ENCODE results near the gene KLK5.

Gene KLK5

GRCh38 chr19:50952910-50953309, at the start of gene KLK5:
TSS of gene KLK5 (minus strand) at chr19:50953038. CDS start at chr19:50952657, 381 bp downstream.
- no peaks in the 10 kb centered on the region for H3K4me1 ChIP-seq
- H3K36me3 ChIP-seq (ENCODE audit: control insufficient read depth, insufficient read depth, low read length) = no peaks in the 10 kb centered on the region
- H3K9me3 ChIP-seq (ENCODE audit: control insufficient read depth, low read length) = no peaks in the 10 kb centered on the region
- H3K79me2 ChIP-seq = no peaks in the 10 kb centered on the region
- H3K27ac ChIP-seq = no peak within 1 kb of the TSS
- no peak within 1 kb of the TSS for H3K9ac ChIP-seq
- no peaks in the 10 kb centered on the region for H3K27me3 ChIP-seq (ENCODE audit: control insufficient read depth, insufficient read depth, low read length)
- no peak within 1 kb of the TSS for H2AFZ ChIP-seq
- H3K4me2 ChIP-seq (ENCODE audit: low read length) = no peak within 1 kb of the TSS
- TF ChIP-seq CTCF (IDR thresholded peaks at IDR 0.05) = no peak
- no peak within 1 kb of the TSS for H3K4me3 ChIP-seq (ENCODE audit: low read depth, low read length)

GRCh38 chr19:51002089-51002532, 49.3 kb upstream of the KLK5 start:
- no peaks in the 10 kb centered on the region for H3K79me2 ChIP-seq
- no peaks in the 10 kb centered on the region for H3K9me3 ChIP-seq (ENCODE audit: control insufficient read depth, low read length)
- H3K27me3 ChIP-seq (ENCODE audit: control insufficient read depth, insufficient read depth, low read length) = no peaks in the 10 kb centered on the region
- H3K9ac ChIP-seq = no peak overlapping the region
- H3K27ac ChIP-seq = no peak overlapping the region
- H3K36me3 ChIP-seq (ENCODE audit: control insufficient read depth, insufficient read depth, low read length) = no peaks in the 10 kb centered on the region
- H3K4me1 ChIP-seq = no peaks in the 10 kb centered on the region
- TF ChIP-seq CTCF (IDR thresholded peaks at IDR 0.05) = no peak
- H2AFZ ChIP-seq = no peak overlapping the region
- H3K4me2 ChIP-seq (ENCODE audit: low read length) = no peak overlapping the region
- no peak overlapping the region for H3K4me3 ChIP-seq (ENCODE audit: low read depth, low read length)

GRCh38 chr19:51001515-51001914, 48.7 kb upstream of the KLK5 start, which contains the start of gene KLK8:
TSS of gene KLK8 (minus strand) at chr19:51001604. CDS start at chr19:51001167, 437 bp downstream.
- Histone ChIP-seq H3K4me3 (ENCODE audit: low read depth, low read length) (no peak within 1 kb of the TSS), H3K4me2 (ENCODE audit: low read length) (no peak within 1 kb of the TSS), H3K9ac (no peak within 1 kb of the TSS), H3K27ac (no peak within 1 kb of the TSS), H3K9me3 (ENCODE audit: control insufficient read depth, low read length) (no peaks in the 10 kb centered on the region), H2AFZ (peak within 1 kb of the TSS; percentile 22), H3K79me2 (no peaks in the 10 kb centered on the region), H3K36me3 (ENCODE audit: control insufficient read depth, insufficient read depth, low read length) (no peaks in the 10 kb centered on the region), H3K4me1 (no peaks in the 10 kb centered on the region), H3K27me3 (ENCODE audit: control insufficient read depth, insufficient read depth, low read length) (no peaks in the 10 kb centered on the region)
- no peak for TF ChIP-seq CTCF (IDR thresholded peaks at IDR 0.05)

- no peaks in the 10 kb centered on the region for H3K79me2 ChIP-seq
- peak overlapping the region; percentile 22 for H2AFZ ChIP-seq
- no peak for TF ChIP-seq CTCF (IDR thresholded peaks at IDR 0.05)
- no peaks in the 10 kb centered on the region for H3K4me1 ChIP-seq
- H3K9ac ChIP-seq = no peak overlapping the region
- no peaks in the 10 kb centered on the region for H3K27me3 ChIP-seq (ENCODE audit: control insufficient read depth, insufficient read depth, low read length)
- H3K36me3 ChIP-seq (ENCODE audit: control insufficient read depth, insufficient read depth, low read length) = no peaks in the 10 kb centered on the region
- no peaks in the 10 kb centered on the region for H3K9me3 ChIP-seq (ENCODE audit: control insufficient read depth, low read length)
- H3K27ac ChIP-seq = no peak overlapping the region
- no peak overlapping the region for H3K4me2 ChIP-seq (ENCODE audit: low read length)
- no peak overlapping the region for H3K4me3 ChIP-seq (ENCODE audit: low read depth, low read length)
These were observed 48.1 kb upstream of the KLK5 start for GRCh38 chr19:51000981-51001380.

- H3K79me2 ChIP-seq = no peaks in the 10 kb centered on the region
- H3K4me3 ChIP-seq (ENCODE audit: low read depth, low read length) = no peak overlapping the region
- no peaks in the 10 kb centered on the region for H3K36me3 ChIP-seq (ENCODE audit: control insufficient read depth, insufficient read depth, low read length)
- no peaks in the 10 kb centered on the region for H3K27me3 ChIP-seq (ENCODE audit: control insufficient read depth, insufficient read depth, low read length)
- no peaks in the 10 kb centered on the region for H3K9me3 ChIP-seq (ENCODE audit: control insufficient read depth, low read length)
- no peaks in the 10 kb centered on the region for H3K4me1 ChIP-seq
- no peak overlapping the region for H2AFZ ChIP-seq
- H3K27ac ChIP-seq = no peak overlapping the region
- no peak overlapping the region for H3K9ac ChIP-seq
- H3K4me2 ChIP-seq (ENCODE audit: low read length) = no peak overlapping the region
- TF ChIP-seq CTCF (IDR thresholded peaks at IDR 0.05) = no peak
These were observed 47.6 kb upstream of the KLK5 start for GRCh38 chr19:51000426-51000825.
